Testis (tissue), 3 donors: ENCODE data around the gene STAT6. TPM values are rescaled to one million over a fixed set of nuclear protein-coding genes. Genes with fewer than 3 reads are reported as not detected.

Experiments
- DNase-seq: peaks from one replicate; pipeline ENCODE4 v3.0.0-alpha.2; 2019
- H3K27ac ChIP-seq, 2 donors: fragments of 200-600 bp; sonication (generic); one replicate each; pipeline ENCODE4 v1.5.1; 2019
- H3K27me3 ChIP-seq: fragments of 200-600 bp; sonication (generic); one replicate; pipeline ENCODE4 v1.5.1; 2019
- H3K36me3 ChIP-seq: fragments of 200-600 bp; sonication (generic); one replicate; pipeline ENCODE4 v1.5.1; 2017; ENCODE audit warnings: low read depth; ENCODE audit errors: missing control alignments
- H3K4me1 ChIP-seq: fragments of 200-600 bp; sonication (generic); one replicate; pipeline ENCODE4 v1.5.1; 2019
- H3K4me3 ChIP-seq, 2 donors: fragments of 200-600 bp; sonication (generic); one replicate each; pipeline ENCODE4 v1.5.1; 2017 to 2019
- H3K9me3 ChIP-seq: fragments of 200-600 bp; sonication (generic); one replicate; pipeline ENCODE4 v1.5.1; 2017
- POLR2A ChIP-seq: fragments of 450-650 bp; IDR thresholded peaks from one replicate; pipeline ENCODE4 v1.6.1; 2017; ENCODE audit warnings: antibody characterized with exemption, mild to moderate bottlenecking, moderate library complexity
- WGBS, 2 donors: methylation state at CpG; one replicate each; pipeline ENCODE4 v1.1.5; 2018; 5-methylcytosine and 5-hydroxymethylcytosine counted together
- intact Hi-C: fragments of 100-400 bp; cut with DNase I; formaldehyde crosslinking; loops from one replicate; pipeline ENCODE4 v1.15.1; 2023; ENCODE audit warnings: low total_unique reads
- polyA plus RNA-seq: library from polyadenylated mRNA; stranded (reverse); fragments of 350-450 nt; fragmentation: Illumina TruSeq; extraction: RNeasy Lipid Tissue Mini Kit (QIAGEN cat#74804); gene quantifications from one replicate; pipeline ENCODE4 v1.2.3, GENCODE V29; 2014; ENCODE audit warnings: low read depth, low replicate concordance; ENCODE audit not compliant: insufficient read depth
- total RNA-seq, 2 donors: library from RNA; depleted of rRNA; stranded (reverse); fragments of >200 nt; gene quantifications; one replicate each; pipeline ENCODE4 v1.2.3, GENCODE V29; 2016
- TF ChIP-seq, protein P1 (sequence below), 3 experiments: fragments of 450-650 bp in 2 of 3; fragments of 200-600 bp in 1 of 3; sonication (generic) in 1 of 3; IDR thresholded peaks; one replicate each; pipeline ENCODE4 v1.5.1; 2016 to 2019; ENCODE audit warnings: antibody characterized with exemption in 3 of 3, mild to moderate bottlenecking in 2 of 3, moderate library complexity in 1 of 3

The STAT6 gene
- total and polyA plus RNA-seq, 3 donors from 2014 or later: 53.2 to 81.5 (median 66.2) TPM

DNA sequence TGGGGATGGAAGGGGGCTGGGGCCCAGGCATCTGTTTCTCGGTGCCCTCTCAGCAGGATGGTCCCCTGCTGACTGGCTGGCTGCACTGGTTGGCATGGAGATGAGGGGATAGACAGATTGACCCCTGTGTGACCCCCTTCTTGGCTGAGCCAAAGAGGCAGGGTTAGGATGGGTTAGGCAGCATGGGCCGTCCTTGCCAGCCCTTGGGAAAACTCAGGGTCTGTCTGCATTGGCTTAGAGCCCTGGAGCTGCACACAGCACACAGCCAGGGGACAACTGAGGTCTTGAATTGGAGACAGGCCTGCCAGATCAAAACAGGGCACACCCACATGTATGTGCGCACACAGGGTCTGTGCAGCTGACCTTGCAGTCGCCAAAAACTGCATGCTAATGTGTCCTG is 47.5 kb upstream of the STAT6 start:
- intact Hi-C loops: no loop called here
- Histone ChIP-seq H3K4me3 (no peak overlapping the region), H3K36me3 (no peaks in the 10 kb centered on the region), H3K27ac (no peak overlapping the region), H3K27me3 (no peaks in the 10 kb centered on the region), H3K9me3 (no peaks in the 10 kb centered on the region), H3K4me1 (peaks cover 10% of the 10 kb centered on the region)
- 51 to 76% methylated on average over 3 to 4 of the region's 4 CpGs for WGBS, 2 donors
- TF ChIP-seq, protein P1, sequence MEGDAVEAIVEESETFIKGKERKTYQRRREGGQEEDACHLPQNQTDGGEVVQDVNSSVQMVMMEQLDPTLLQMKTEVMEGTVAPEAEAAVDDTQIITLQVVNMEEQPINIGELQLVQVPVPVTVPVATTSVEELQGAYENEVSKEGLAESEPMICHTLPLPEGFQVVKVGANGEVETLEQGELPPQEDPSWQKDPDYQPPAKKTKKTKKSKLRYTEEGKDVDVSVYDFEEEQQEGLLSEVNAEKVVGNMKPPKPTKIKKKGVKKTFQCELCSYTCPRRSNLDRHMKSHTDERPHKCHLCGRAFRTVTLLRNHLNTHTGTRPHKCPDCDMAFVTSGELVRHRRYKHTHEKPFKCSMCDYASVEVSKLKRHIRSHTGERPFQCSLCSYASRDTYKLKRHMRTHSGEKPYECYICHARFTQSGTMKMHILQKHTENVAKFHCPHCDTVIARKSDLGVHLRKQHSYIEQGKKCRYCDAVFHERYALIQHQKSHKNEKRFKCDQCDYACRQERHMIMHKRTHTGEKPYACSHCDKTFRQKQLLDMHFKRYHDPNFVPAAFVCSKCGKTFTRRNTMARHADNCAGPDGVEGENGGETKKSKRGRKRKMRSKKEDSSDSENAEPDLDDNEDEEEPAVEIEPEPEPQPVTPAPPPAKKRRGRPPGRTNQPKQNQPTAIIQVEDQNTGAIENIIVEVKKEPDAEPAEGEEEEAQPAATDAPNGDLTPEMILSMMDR (IDR thresholded peaks at IDR 0.05): no peak
- no peak for DNase-seq

DNA sequence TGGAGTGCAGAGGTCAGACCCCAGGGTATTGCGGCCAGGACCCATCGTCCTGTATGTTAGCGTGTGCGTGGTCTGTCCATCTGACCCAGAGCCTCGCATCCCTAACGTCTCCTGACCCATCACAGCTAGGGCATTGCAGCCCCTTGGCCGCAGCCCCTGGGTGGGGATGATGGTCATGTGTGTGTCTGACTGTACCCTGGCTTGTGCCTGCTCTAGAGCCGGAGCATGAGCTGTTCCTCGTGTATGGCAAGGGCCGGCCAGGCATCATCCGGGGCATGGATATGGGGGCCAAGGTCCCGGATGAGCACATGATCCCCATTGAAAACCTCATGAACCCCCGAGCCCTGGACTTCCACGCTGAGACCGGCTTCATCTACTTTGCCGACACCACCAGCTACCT is 47.0 kb upstream of the STAT6 start:
- intact Hi-C loops: no loop called here
- Histone ChIP-seq H3K9me3 (no peaks in the 10 kb centered on the region), H3K27me3 (no peaks in the 10 kb centered on the region), H3K36me3 (no peaks in the 10 kb centered on the region), H3K4me1 (peaks cover 15% of the 10 kb centered on the region), H3K4me3 (no peak overlapping the region), H3K27ac (peak overlapping the region in 1 of 2 donors; percentile 24)
- WGBS, 2 donors: 71 to 81% methylated on average over 15 to 16 of the region's 16 CpGs
- no peak for DNase-seq
- TF ChIP-seq, protein P1 (IDR thresholded peaks at IDR 0.05): no peak
- TF ChIP-seq POLR2A: no peak

DNA sequence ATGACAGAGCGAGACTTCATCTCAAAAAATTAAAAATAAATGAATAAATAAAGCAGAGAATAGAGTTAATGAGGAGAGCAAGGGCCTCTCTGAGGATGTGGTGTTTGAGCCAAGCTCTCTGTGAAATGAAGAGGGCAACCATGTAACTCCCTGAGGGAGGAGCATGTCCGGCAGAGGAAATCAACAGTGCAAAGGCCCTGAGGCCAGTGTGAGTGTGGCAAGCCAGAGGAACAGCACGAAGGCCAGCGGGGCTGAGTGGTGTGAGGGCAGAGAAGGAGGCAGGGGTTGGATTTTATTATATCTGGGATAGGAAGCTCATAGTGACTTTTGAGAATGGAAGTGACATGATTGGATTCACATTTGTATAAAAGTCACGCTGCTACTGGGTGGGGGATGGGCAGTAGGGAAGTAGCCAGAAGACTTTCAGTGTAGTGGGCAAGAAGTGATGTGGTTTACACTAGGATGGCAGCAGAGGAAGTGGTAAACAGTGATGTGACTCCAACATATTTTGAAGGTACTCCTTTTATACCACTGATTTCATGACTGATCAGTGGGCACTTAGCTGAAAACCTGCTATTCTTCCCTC is 46.5 kb upstream of the STAT6 start:
- Histone ChIP-seq H3K27me3 (no peaks in the 10 kb centered on the region), H3K9me3 (no peaks in the 10 kb centered on the region), H3K36me3 (no peaks in the 10 kb centered on the region), H3K27ac (peak overlapping the region in 1 of 2 donors; percentile 24), H3K4me3 (no peak overlapping the region), H3K4me1 (peaks cover 20% of the 10 kb centered on the region)
- intact Hi-C loops: no loop called here
- TF ChIP-seq POLR2A: no peak
- TF ChIP-seq, protein P1 (IDR thresholded peaks at IDR 0.05): no peak
- 83 to 85% methylated on average over 5 of the region's 5 CpGs for WGBS, 2 donors
- DNase-seq: no peak

DNA sequence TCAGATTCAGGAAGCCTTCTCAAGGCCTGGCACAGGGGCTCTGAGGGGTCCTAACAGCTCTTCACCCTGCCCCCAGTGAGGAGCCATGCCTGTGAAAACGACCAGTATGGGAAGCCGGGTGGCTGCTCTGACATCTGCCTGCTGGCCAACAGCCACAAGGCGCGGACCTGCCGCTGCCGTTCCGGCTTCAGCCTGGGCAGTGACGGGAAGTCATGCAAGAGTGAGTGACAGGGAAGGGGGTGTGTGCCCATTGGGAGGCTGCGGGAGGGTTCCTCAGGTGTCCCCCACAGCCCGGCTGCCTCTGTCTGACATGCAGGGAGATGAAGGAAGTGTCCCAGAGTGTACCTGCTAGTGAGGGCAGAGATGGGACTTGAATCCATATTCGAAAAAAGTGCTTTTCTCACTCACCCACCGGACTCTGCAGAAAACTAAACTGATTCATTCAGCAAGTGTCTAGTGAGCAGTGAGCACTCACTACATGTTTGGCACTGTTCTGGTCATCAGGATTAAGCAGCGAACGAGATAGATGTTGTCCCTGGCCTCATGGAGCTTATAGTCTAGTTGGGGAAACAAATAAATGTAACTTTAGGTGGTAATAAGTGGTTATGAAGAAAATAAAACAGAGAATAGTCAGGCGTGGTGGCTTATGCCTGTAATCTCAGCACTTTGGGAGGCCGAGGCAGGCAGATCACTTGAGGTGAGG is 45.7 kb upstream of the STAT6 start:
- H3K27ac ChIP-seq: peak overlapping the region in 1 of 2 donors; percentile 30
- DNase-seq: no peak
- H3K9me3 ChIP-seq: no peaks in the 10 kb centered on the region
- H3K4me3 ChIP-seq: no peak overlapping the region
- no peaks in the 10 kb centered on the region for H3K27me3 ChIP-seq
- intact Hi-C loops: no loop called here
- no peaks in the 10 kb centered on the region for H3K36me3 ChIP-seq
- H3K4me1 ChIP-seq: peaks cover 28% of the 10 kb centered on the region
- 95 to 96% methylated on average over 8 to 16 of the region's 16 CpGs for WGBS, 2 donors
- TF ChIP-seq POLR2A: no peak
- TF ChIP-seq, protein P1 (IDR thresholded peaks at IDR 0.05): no peak
